A172 (cell line): ENCODE data around the gene CSNK1A1. TPM values are rescaled to one million over a fixed set of nuclear protein-coding genes. Genes with fewer than 3 reads are reported as not detected.

Experiments
- total RNA-seq: library from RNA; depleted of rRNA; stranded (reverse); fragments of >200 nt; shearing (Covaris generic); gene quantifications from 2 replicates; pipeline ENCODE4 v1.2.3, GENCODE V29; 2014; rRNA removed

CSNK1A1 gene
- total RNA-seq, 1 experiment from 2014 or later, result 416 TPM

Other genes starting within 250 kb of the CSNK1A1 start
- gene GRPEL2, start 205.9 kb downstream of the CSNK1A1 start, total RNA-seq, result 23.3 and 28.3 TPM in 2 replicates
- gene PCYOX1L, start 193.4 kb downstream of the CSNK1A1 start, total RNA-seq, result 15.7 and 19.7 TPM in 2 replicates
- gene IL17B, start 172.1 kb downstream of the CSNK1A1 start, total RNA-seq, result not detected in 2 replicates
- gene ARHGEF37, start 30.1 kb upstream of the CSNK1A1 start, total RNA-seq, result 0.69 and 1.6 TPM in 2 replicates
- gene PPARGC1B, start 178.9 kb upstream of the CSNK1A1 start, total RNA-seq, result 1.1 and 1.5 TPM in 2 replicates